ENCODE data around the gene COL4A3. TPM values are rescaled to one million over a fixed set of nuclear protein-coding genes. Genes with fewer than 3 reads are reported as not detected.

Gene COL4A3
- total RNA-seq, 1 donor from 2014 or later, result 1.6 TPM

GRCh38 chr2:227323818-227324217 lies 159.4 kb downstream of the COL4A3 start:
- intact Hi-C loops (cut with DNase I), result no loop called here
- no peak for DNase-seq (ENCODE audit: low spot score)

GRCh38 chr2:227324642-227324994 lies 160.2 kb downstream of the COL4A3 start:
- intact Hi-C loops (cut with DNase I), result no loop called here
- no peak for DNase-seq (ENCODE audit: low spot score)

GRCh38 chr2:227324995-227325838 lies 160.8 kb downstream of the COL4A3 start, which contains the start of gene MFF:
Gene MFF (plus strand): TSS chr2:227325251. CDS start chr2:227330666, 5,415 bp downstream.
- intact Hi-C loops (cut with DNase I), result no loop called here
- peak; percentile 97 for DNase-seq (ENCODE audit: low spot score)

GRCh38 chr2:227325839-227326195 lies 161.4 kb downstream of the COL4A3 start:
- intact Hi-C loops (cut with DNase I), result no loop called here
- DNase-seq (ENCODE audit: low spot score), result peak; percentile 80

- intact Hi-C loops (cut with DNase I), result no loop called here
- no peak for DNase-seq (ENCODE audit: low spot score)
These were observed 162.4 kb downstream of the COL4A3 start for GRCh38 chr2:227326783-227327182.

GRCh38 chr2:227335713-227336112 lies 171.3 kb downstream of the COL4A3 start:
- intact Hi-C loops (cut with DNase I), result no loop called here
- no peak for DNase-seq (ENCODE audit: low spot score)

GRCh38 chr2:227337442-227337841 lies 173.0 kb downstream of the COL4A3 start:
- intact Hi-C loops (cut with DNase I), result no loop called here
- no peak for DNase-seq (ENCODE audit: low spot score)

GRCh38 chr2:227339098-227339599 lies 174.7 kb downstream of the COL4A3 start:
- intact Hi-C loops (cut with DNase I), result no loop called here
- no peak for DNase-seq (ENCODE audit: low spot score)

GRCh38 chr2:227340106-227340505 lies 175.7 kb downstream of the COL4A3 start:
- intact Hi-C loops (cut with DNase I), result no loop called here
- no peak for DNase-seq (ENCODE audit: low spot score)

- no peak for DNase-seq (ENCODE audit: low spot score)
- intact Hi-C loops (cut with DNase I), result no loop called here
These were observed 177.1 kb downstream of the COL4A3 start for GRCh38 chr2:227341553-227341952.

GRCh38 chr2:227344231-227344630 lies 179.8 kb downstream of the COL4A3 start:
- DNase-seq (ENCODE audit: low spot score), result no peak
- intact Hi-C loops (cut with DNase I), result no loop called here

GRCh38 chr2:227347117-227347516 lies 182.7 kb downstream of the COL4A3 start:
- no peak for DNase-seq (ENCODE audit: low spot score)
- intact Hi-C loops (cut with DNase I), result no loop called here

GRCh38 chr2:227348324-227348723 lies 183.9 kb downstream of the COL4A3 start:
- DNase-seq (ENCODE audit: low spot score), result no peak
- intact Hi-C loops (cut with DNase I), result no loop called here

GRCh38 chr2:227349989-227350612 lies 185.7 kb downstream of the COL4A3 start:
- intact Hi-C loops (cut with DNase I), result no loop called here

GRCh38 chr2:227351639-227352038 lies 187.2 kb downstream of the COL4A3 start:
- intact Hi-C loops (cut with DNase I), result no loop called here
- no peak for DNase-seq (ENCODE audit: low spot score)

More at GRCh38 chr2:227349989-227350612, 185.7 kb downstream of the COL4A3 start:
- DNase-seq (ENCODE audit: low spot score), result no peak

- no peak for DNase-seq (ENCODE audit: low spot score)
- intact Hi-C loops (cut with DNase I), result no loop called here
These were observed 195.9 kb downstream of the COL4A3 start for GRCh38 chr2:227360351-227360750.

- intact Hi-C loops (cut with DNase I), result no loop called here
- no peak for DNase-seq (ENCODE audit: low spot score)
These were observed 199.3 kb downstream of the COL4A3 start for GRCh38 chr2:227363756-227364155.

Measured in cardiac septum (tissue), 1 donor.